B cell (primary cell): ENCODE results near the gene RAB28.

Experiments
- CTCF ChIP-seq: fragments of 200-600 bp; IDR thresholded peaks from one replicate; pipeline ENCODE4 v1.8.0; 2022; ENCODE audit warnings: antibody characterized with exemption, mild to moderate bottlenecking
- EZH2 ChIP-seq: IDR thresholded peaks from 2 replicates; pipeline ENCODE4 v1.6.1; 2012; ENCODE audit warnings: borderline replicate concordance, low read depth, mild to moderate bottlenecking, moderate library complexity, low read length; ENCODE audit not compliant: insufficient read depth, poor library complexity, severe bottlenecking

GRCh38 chr4:13483768-13484121, 395 bp downstream of the RAB28 start:
- TF ChIP-seq EZH2, result no peak
- no peak for TF ChIP-seq CTCF
